SU-DHL-6 (cell line): ENCODE data around the gene SFI1.

Experiments used
- H2AFZ ChIP-seq: fragments of 200-600 bp; sonication (generic); 2 replicates; pipeline ENCODE4 v1.6.1; 2014; ENCODE audit warnings: low read depth, mild to moderate bottlenecking, moderate library complexity, mixed read lengths, antibody characterized with exemption, low read length; ENCODE audit not compliant: severe bottlenecking
- H3F3A ChIP-seq: fragments of 200-600 bp; shearing (Covaris generic); 2 replicates; pipeline ENCODE4 v1.6.0; 2016; ENCODE audit warnings: antibody characterized with exemption, mild to moderate bottlenecking; ENCODE audit not compliant: insufficient read depth
- H3K27ac ChIP-seq: fragments of 200-600 bp; sonication (generic); 2 replicates; pipeline ENCODE4 v1.5.1; 2016; ENCODE audit warnings: low read depth, mild to moderate bottlenecking, low read length, moderate library complexity, mixed read lengths
- H3K27me3 ChIP-seq: fragments of 200-600 bp; sonication (generic), shearing (Covaris generic); 2 replicates; pipeline ENCODE4 v1.6.0; 2014; ENCODE audit warnings: mild to moderate bottlenecking, low read length
- H3K36me3 ChIP-seq: fragments of 200-600 bp; sonication (generic); 2 replicates; pipeline ENCODE4 v1.6.1; 2014; ENCODE audit warnings: mild to moderate bottlenecking, low read length, mixed read lengths
- H3K4me2 ChIP-seq: fragments of 300-600, 200-600 bp; shearing (Covaris generic), sonication (generic); 2 replicates; pipeline ENCODE4 v1.6.0; 2014; ENCODE audit warnings: low read length, low read depth, mild to moderate bottlenecking; ENCODE audit not compliant: poor library complexity, severe bottlenecking
- H3K4me3 ChIP-seq: fragments of 200-600 bp; sonication (generic); 2 replicates; pipeline ENCODE4 v1.5.1; 2014; ENCODE audit warnings: antibody characterized with exemption, low read length, mild to moderate bottlenecking, mixed read lengths; ENCODE audit not compliant: insufficient read depth, poor library complexity, severe bottlenecking
- H3K79me2 ChIP-seq: fragments of 200-600 bp; sonication (generic); 2 replicates; pipeline ENCODE4 v1.6.1; 2014; ENCODE audit warnings: mild to moderate bottlenecking, low read length, moderate library complexity; ENCODE audit not compliant: insufficient read depth
- H3K9ac ChIP-seq: fragments of 200-600 bp; sonication (generic); 2 replicates; pipeline ENCODE4 v1.7.0; 2014; ENCODE audit warnings: mild to moderate bottlenecking, low read length
- H3K9me2 ChIP-seq: fragments of 200-600 bp; sonication (generic); replicated peaks from 2 replicates; pipeline ENCODE4 v1.6.1; 2014; ENCODE audit warnings: low read length; ENCODE audit not compliant: insufficient read depth
- H3K9me3 ChIP-seq: fragments of 200-600 bp; sonication (generic); 2 replicates; pipeline ENCODE4 v1.6.1; 2014; ENCODE audit warnings: low read length, mixed read lengths; ENCODE audit not compliant: insufficient read depth
- H4K20me1 ChIP-seq: fragments of 200-600 bp; sonication (generic); 2 replicates; pipeline ENCODE4 v1.6.1; 2014; ENCODE audit warnings: low read depth, mild to moderate bottlenecking, antibody characterized with exemption, low read length, moderate library complexity, mixed read lengths
- EZH2phosphoT487 ChIP-seq: fragments of 200-600 bp; sonication (generic), shearing (Covaris generic); conservative IDR thresholded peaks from 2 replicates; pipeline ENCODE4 v1.6.1; 2018; ENCODE audit warnings: mild to moderate bottlenecking, antibody characterized with exemption, low read length, moderate library complexity, mixed read lengths
- TF ChIP-seq, protein P1 (sequence below): fragments of 200-600 bp; sonication (generic); IDR thresholded peaks from one replicate; pipeline ENCODE4 v1.5.1; 2017; ENCODE audit warnings: antibody characterized with exemption, mild to moderate bottlenecking, low read length, moderate library complexity; ENCODE audit not compliant: insufficient read depth, poor library complexity, severe bottlenecking

The SFI1 gene

DNA sequence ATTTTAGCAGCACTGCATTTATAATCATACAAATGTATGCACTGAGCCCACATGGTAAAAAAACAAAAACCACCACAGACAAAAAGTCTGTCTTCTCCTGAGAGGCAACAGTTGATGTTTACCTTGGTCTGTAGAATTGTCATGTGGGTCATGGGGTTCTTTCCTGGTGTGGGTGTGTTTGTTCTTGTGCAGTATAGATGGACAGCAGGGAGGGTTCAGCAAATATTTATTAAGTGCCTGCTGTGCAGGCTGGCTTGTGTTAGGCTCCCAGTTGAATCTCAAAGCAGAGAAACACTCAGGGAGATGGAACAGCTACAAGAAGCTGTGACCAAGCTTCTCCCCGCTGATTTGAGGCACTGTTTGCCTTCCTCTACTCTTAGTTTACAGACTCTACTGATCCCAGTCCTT is 83.5 kb downstream of the SFI1 start:
- no peaks in the 10 kb centered on the region for H3K9me2 ChIP-seq
- H4K20me1 ChIP-seq: no peaks in the 10 kb centered on the region
- no peak overlapping the region for H3K27ac ChIP-seq
- no peaks in the 10 kb centered on the region for H3K79me2 ChIP-seq
- peaks cover under 1% of the 10 kb centered on the region; the same call in 1 of the 2 replicates for H3K36me3 ChIP-seq
- H3K9ac ChIP-seq: no peak overlapping the region
- H3K27me3 ChIP-seq: no peaks in the 10 kb centered on the region
- no peaks in the 10 kb centered on the region for H3K9me3 ChIP-seq
- TF ChIP-seq, protein P1, sequence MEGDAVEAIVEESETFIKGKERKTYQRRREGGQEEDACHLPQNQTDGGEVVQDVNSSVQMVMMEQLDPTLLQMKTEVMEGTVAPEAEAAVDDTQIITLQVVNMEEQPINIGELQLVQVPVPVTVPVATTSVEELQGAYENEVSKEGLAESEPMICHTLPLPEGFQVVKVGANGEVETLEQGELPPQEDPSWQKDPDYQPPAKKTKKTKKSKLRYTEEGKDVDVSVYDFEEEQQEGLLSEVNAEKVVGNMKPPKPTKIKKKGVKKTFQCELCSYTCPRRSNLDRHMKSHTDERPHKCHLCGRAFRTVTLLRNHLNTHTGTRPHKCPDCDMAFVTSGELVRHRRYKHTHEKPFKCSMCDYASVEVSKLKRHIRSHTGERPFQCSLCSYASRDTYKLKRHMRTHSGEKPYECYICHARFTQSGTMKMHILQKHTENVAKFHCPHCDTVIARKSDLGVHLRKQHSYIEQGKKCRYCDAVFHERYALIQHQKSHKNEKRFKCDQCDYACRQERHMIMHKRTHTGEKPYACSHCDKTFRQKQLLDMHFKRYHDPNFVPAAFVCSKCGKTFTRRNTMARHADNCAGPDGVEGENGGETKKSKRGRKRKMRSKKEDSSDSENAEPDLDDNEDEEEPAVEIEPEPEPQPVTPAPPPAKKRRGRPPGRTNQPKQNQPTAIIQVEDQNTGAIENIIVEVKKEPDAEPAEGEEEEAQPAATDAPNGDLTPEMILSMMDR: no peak
- TF ChIP-seq EZH2phosphoT487: no peak
- no peak overlapping the region for H3K4me2 ChIP-seq
- 0 out of 2 replicates have a peak, but pooled peaks cover 2% of the 10 kb centered on the region for H3F3A ChIP-seq
- no peak overlapping the region for H2AFZ ChIP-seq
- no peak overlapping the region for H3K4me3 ChIP-seq

DNA sequence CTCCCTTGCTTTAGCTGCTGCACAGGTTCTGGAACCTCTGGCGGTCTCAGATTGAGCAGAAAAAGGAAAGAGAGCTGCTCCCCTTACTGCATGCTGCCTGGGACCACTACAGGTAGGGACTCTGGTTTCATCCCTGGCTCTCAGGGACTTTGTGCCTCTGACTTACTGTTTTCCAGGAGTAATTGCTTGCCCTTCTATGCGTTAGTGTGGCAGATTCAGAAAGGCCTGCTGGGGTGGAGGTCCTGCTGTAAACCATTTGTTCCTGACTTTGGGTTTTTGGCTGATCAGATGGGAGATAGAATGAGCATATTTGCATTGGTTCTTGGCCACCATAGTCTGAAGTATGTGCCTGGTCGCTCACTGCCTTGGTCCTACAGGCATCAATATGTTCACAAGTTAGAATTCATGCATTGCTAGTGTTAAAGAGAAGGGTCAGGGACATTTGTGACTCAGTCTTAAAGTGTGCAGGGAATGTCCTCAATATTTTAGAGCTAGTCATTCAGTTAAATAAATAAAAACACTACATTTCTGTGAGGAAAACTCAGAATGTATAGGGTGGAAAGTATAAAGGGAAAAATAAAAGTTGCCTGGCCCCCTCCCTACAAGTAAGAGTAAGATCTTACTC is 87.6 kb downstream of the SFI1 start:
- H3K9me2 ChIP-seq: no peaks in the 10 kb centered on the region
- H3K27me3 ChIP-seq: no peaks in the 10 kb centered on the region
- no peaks in the 10 kb centered on the region for H3K79me2 ChIP-seq
- no peak overlapping the region for H3K27ac ChIP-seq
- no peak overlapping the region for H2AFZ ChIP-seq
- H3K4me3 ChIP-seq: no peak overlapping the region
- no peaks in the 10 kb centered on the region for H4K20me1 ChIP-seq
- no peaks in the 10 kb centered on the region for H3K9me3 ChIP-seq
- H3K36me3 ChIP-seq: peaks cover 14% of the 10 kb centered on the region; the same call in 1 of the 2 replicates
- TF ChIP-seq EZH2phosphoT487: no peak
- TF ChIP-seq, protein P1: no peak
- H3F3A ChIP-seq: 0 out of 2 replicates have a peak, but pooled peaks cover 2% of the 10 kb centered on the region
- no peak overlapping the region for H3K4me2 ChIP-seq
- H3K9ac ChIP-seq: no peak overlapping the region

DNA sequence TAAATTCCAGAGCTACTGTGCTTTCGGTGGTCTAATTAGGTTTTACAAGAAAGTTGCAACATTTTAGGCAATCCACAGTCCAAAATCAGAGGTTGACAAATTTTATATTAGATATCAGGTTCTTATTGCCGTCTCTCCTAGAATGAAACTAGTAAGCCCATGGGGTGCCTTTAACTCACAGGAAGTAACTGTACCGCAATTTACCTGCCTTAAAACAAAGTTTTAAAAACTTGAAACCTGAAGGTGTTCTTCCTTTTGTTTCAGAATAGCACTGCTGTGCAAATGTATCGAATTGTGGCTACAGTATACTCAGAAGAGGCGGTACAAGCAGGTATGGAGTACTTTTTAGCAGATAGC is 88.4 kb downstream of the SFI1 start:
- TF ChIP-seq, protein P1: no peak
- no peak for TF ChIP-seq EZH2phosphoT487

More for the DNA sequence above, 88.4 kb downstream of the SFI1 start:
- Histone ChIP-seq H3K79me2 (no peaks in the 10 kb centered on the region), H3K36me3 (peaks cover 14% of the 10 kb centered on the region; the same call in 1 of the 2 replicates), H4K20me1 (no peaks in the 10 kb centered on the region), H3K9ac (no peak overlapping the region), H3K27me3 (no peaks in the 10 kb centered on the region), H3F3A (0 out of 2 replicates have a peak, but pooled peaks cover under 1% of the 10 kb centered on the region), H3K9me2 (no peaks in the 10 kb centered on the region), H3K4me2 (no peak overlapping the region), H2AFZ (no peak overlapping the region), H3K4me3 (no peak overlapping the region), H3K27ac (no peak overlapping the region), H3K9me3 (no peaks in the 10 kb centered on the region)
